HG03575 (cell line): Measurements from ENCODE around the gene FAM120A.

Source experiments
- ATAC-seq: cut with Tn5 transposase; IDR thresholded peaks from one replicate; pipeline ENCODE4 v1.9.1; 2021; ENCODE audit not compliant: unreplicated experiment, insufficient number of reproducible peaks, low FRiP score; ENCODE audit errors: extremely low read depth

The FAM120A gene

GRCh38 chr9:93585695-93586094, 134.2 kb downstream of the FAM120A start:
- no peak for ATAC-seq

GRCh38 chr9:93586290-93587057, 135.0 kb downstream of the FAM120A start:
- ATAC-seq, result no peak

DNA sequence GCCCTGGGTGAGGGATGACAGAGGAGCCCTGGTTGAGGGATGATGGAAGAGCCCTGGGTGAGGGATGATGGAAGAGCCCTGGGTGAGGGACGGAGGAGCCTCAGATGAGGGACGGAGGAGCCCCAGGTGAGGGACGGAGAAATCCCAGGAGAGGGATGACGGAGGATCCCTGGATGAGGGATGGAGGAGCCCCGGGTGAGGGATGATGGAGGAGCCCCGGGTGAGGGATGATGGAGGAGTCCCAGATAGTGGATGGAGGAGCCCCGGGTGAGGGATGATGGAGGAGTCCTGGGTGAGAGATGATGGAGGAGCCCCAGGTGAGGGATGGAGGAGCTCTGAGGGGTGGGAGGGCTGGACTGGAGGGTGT, 135.8 kb downstream of the FAM120A start:
- ATAC-seq, result no peak

- ATAC-seq, result no peak
Measured at GRCh38 chr9:93587651-93588347, 136.3 kb downstream of the FAM120A start.

GRCh38 chr9:93588641-93589609, 137.4 kb downstream of the FAM120A start:
- ATAC-seq, result no peak

DNA sequence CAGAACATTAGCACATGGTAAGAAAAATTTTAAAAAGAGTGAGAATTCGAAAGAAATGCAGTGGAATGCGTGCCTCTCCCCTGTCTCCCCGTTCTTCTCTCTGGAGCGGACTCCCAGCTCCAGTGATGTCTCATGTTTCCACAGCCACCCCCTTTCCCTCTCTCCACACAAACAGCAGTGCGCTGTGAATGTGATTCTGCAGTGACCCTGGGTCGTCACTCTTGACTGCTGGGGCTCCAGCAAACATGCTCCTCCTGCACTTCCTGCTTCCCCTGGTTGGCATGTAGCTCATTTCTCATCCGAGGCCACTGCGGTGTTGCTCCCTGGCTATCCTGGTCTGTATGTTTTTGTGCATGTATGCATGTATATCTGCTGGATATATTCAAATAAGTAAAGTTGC, 138.2 kb downstream of the FAM120A start:
- no peak for ATAC-seq

DNA sequence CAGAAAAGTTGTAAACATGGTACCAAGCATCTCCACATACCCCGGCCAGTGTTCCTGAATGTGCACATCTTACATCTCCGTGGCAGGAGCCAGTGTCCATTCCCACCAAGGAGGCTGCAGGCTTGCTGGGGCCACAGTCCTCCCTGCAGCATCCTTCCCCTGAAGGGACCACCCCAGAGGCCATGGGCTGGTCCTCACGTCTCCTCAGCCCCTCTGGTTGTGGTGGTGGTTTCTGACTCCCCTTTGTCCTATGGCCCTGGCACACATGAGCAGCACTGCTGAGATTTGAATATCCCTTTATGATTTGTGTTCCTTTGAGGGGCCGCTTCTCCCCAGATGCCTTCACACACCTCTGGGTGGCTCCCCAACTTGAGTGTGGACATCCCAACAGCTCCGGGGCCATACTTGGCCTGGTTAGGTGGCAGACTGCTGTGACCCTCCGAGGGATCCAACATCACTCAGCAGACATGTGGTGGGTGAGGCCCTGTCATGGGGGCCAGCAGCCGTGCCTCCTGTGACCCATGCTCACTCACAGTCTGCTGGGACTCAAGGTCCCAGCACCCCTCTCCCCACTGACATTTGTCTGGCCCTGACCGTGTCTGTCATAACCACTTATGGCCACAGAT, 139.2 kb downstream of the FAM120A start:
- ATAC-seq, result no peak

DNA sequence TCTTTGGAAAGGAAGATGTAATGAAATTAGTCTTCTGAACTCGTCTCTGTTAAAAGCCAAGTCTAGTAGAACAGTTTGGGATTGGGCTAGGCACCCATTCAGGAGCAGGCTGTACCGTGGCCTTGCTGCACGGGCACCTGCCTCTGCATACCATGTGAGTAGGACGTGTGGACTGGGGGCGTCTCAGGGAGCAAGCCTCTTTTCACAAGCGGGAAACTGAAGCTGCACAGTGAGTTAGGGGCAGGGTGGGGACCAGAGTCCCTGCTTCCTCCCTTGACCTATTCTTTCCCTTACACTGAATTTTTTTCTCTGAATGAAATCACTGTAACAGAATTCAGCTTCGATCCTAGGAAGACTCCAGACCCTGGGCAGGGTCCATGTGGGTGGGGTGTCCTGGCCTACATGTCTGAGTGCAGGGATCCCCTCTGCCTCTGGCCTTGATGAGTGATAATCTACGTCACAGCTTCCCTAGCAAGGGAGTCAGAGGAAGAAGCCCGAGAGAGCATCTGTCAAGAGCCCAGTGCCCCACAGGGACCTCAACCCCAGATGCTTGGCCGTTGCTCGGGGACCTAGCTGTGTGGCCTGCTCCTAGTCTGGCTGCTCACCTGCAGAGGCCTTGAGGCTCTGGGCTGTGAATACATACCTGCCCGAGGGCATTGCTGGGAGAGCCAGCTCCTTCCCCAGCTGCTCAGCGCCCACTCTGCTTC, 140.0 kb downstream of the FAM120A start:
- ATAC-seq, result no peak

- no peak for ATAC-seq
Measured at GRCh38 chr9:93592008-93592642, 140.6 kb downstream of the FAM120A start.

DNA sequence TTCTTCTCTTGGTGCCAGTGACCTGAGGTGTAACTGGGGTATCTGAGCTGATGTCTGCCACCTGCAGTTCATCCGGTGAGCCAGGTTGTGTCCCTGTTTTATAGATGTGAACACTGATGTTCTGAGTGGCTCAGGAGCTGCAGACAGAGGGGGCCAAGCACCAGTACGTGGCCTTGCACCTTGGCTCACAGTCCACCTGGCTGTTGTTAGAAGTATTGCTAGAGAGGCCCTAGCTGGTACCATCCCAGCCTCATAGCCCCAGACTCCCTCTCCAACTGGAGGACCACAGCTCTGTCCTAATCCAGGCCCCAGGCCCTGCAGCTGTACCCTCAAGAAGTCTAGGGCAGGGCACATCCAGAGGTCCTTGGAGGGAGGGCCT, 141.1 kb downstream of the FAM120A start:
- no peak for ATAC-seq

DNA sequence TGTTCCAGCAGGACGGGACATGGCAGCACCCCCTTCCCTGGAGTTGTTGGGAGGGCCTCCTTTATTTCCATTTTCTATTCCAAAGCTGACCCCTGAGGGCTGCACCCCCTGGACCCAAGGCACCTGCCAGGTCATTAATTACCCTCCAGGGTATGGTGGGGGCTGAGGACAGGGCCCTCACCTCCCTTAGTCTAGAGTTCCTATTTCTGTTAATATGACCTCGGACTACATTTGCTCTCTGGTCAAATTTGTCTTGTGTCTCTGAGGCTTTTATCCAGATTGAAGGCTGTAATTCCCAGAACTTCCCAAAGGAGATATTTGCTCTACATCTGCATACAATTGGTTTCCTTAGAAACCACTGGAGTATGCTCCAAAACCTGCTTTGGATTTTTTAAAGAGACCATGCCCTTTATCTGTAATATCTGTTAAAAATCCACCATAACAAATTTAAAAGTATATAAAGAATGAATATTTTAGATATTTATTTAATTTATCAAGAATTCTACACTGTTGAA, 141.7 kb downstream of the FAM120A start:
- ATAC-seq, result no peak

DNA sequence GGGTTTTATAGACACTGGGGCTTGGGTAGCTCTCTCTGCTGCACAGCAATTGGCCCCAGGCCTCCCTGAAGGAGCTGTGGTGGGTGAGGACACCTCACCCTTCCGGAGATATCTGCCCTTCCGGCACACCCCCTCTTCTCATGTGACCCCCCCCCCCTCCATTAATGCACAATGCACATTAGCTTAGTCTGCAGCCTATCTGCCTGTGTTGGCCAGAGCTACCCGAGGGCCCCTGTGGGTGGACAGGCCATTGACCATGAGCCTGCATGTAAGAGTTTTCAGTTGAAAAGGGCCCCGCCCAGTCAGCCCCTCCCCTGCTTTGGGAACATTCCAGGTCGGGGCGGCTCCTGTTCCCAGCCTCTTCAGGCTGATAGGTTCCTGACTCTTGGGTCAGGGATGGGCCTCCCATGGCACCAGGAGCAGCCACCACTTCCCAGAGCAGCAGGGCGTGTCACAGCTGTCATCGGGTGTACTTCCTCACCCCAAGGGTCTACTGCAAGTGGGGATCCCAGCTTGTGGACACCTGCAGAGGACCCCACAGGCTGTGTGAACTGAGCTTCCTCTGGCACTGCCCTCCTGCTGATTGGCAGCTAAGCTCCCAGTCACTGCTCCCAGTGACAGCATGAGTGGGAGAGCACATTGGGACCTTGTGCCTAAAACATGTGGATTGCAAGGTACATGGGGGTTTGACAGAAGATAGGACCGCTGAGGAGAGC, 142.7 kb downstream of the FAM120A start:
- no peak for ATAC-seq

DNA sequence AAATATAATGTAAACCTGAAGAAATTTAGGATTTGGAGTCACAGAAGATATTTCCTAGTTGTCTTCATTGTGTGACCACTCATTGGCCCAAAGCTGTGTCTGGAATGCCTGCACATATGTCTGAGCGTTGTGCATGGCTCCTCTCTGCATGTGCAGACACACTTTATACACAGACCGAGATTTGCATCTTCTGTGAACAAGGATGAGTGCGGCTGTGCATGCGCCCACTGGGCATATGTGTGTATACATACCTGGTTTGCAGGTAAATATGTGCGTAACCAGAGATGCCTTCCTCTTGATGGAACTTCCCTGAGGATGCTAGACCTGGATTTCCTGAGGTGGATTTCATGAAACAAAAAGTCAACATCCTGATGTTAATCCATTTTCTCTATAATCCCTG, 144.0 kb downstream of the FAM120A start:
- ATAC-seq, result no peak

- ATAC-seq, result no peak
Measured at GRCh38 chr9:93595861-93596365, 144.4 kb downstream of the FAM120A start.

GRCh38 chr9:93596399-93596798, 144.9 kb downstream of the FAM120A start:
- no peak for ATAC-seq

DNA sequence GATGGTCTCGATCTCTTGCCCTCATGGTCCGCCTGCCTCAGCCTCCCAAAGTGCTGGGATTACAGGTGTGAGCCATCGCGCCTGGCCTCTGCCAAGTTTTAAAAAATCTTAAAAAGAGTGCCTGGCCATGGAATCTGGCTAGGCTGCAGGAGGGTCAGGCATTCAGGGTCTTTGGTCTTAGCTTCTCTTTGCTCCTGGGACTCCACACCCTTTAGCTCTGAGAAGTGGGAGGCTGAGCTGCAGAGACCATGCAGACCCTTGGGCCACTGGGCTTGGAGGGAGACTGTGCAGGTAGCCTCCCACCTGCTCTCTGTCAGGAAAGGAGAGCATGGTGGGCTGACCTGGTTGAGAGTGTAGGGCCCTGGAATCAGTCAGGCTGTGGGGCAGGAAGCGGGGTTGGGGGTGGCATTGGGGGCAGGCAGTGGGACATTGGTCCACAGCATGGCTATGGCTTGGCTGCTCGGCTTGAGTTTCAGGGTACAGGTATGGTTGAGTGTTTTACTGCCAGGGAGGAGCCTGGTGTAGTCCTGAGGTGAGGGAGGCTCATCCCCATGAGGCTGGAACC, 145.7 kb downstream of the FAM120A start:
- ATAC-seq, result no peak
